ENCODE measurements around the gene HMGXB3.

Gene HMGXB3

GRCh38 chr5:150068961-150069645, 68.6 kb downstream of the HMGXB3 start:
- no peaks in the 10 kb centered on the region for H3K9me3 ChIP-seq (ENCODE audit: control insufficient read depth, insufficient read depth, low read length)
- H3K36me3 ChIP-seq (ENCODE audit: insufficient read depth, low read length) = no peaks in the 10 kb centered on the region
- H3K4me1 ChIP-seq (ENCODE audit: insufficient read depth, low read length) = 0 out of 2 replicates have a peak, but pooled peaks cover 6% of the 10 kb centered on the region
- no peak overlapping the region for H3K9ac ChIP-seq (ENCODE audit: low read depth, low read length)

GRCh38 chr5:150069672-150070627, 69.4 kb downstream of the HMGXB3 start:
- Histone ChIP-seq H3K9me3 (ENCODE audit: control insufficient read depth, insufficient read depth, low read length) (no peaks in the 10 kb centered on the region), H3K4me1 (ENCODE audit: insufficient read depth, low read length) (0 out of 2 replicates have a peak, but pooled peaks cover 6% of the 10 kb centered on the region), H3K9ac (ENCODE audit: low read depth, low read length) (no peak overlapping the region), H3K36me3 (ENCODE audit: insufficient read depth, low read length) (no peaks in the 10 kb centered on the region)

GRCh38 chr5:150070821-150071220, 70.3 kb downstream of the HMGXB3 start:
- Histone ChIP-seq H3K9ac (ENCODE audit: low read depth, low read length) (no peak overlapping the region), H3K36me3 (ENCODE audit: insufficient read depth, low read length) (no peaks in the 10 kb centered on the region), H3K9me3 (ENCODE audit: control insufficient read depth, insufficient read depth, low read length) (no peaks in the 10 kb centered on the region), H3K4me1 (ENCODE audit: insufficient read depth, low read length) (no peaks in the 10 kb centered on the region)

DNA sequence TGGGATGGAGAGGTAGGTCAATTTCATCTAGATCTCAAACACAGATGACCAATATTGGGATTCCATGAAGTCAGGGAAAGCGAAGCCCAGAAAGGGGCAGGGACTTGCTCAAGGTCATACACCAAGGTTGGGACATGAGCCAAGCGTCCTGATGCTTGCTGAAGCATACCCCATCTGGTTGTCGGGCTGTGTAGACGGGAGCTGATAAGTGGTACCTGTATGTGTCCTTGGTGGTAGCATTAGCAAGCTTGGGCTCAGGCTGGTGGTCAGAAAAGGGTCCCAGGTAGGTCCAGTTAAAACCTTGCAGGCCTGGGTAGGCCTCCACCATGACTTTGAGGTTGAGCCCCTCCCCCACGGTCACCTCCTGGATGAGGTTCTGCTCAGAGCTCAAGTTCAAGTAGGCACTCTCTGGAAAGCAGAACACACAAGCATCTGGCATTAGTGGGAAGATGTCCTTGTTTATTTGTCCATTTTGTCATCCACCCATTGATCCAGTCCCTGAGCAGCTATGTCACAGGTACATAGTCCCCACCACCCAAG, 72.6 kb downstream of the HMGXB3 start:
- no peaks in the 10 kb centered on the region for H3K4me1 ChIP-seq (ENCODE audit: insufficient read depth, low read length)
- no peaks in the 10 kb centered on the region for H3K9me3 ChIP-seq (ENCODE audit: control insufficient read depth, insufficient read depth, low read length)
- no peaks in the 10 kb centered on the region for H3K36me3 ChIP-seq (ENCODE audit: insufficient read depth, low read length)
- no peak overlapping the region for H3K9ac ChIP-seq (ENCODE audit: low read depth, low read length)

DNA sequence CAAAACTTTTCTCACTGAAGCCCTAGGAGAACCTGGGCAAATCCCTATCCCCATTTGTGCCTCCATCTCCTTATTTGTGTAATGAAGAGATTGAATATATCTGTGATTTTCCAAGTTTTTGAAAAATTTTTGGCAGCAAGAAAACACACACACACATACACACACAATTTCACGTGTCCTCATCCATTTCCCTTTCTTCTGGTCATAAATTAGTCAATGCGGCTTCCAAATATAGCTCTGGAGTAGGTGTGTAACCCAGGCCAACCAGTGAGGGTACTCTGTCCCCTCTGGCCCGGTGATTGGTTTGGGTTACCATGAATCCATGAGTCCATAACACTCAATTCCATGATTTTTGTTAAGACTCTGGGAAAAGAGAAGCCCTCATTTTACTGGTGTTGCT, 73.1 kb downstream of the HMGXB3 start:
- Histone ChIP-seq H3K9ac (ENCODE audit: low read depth, low read length) (no peak overlapping the region), H3K36me3 (ENCODE audit: insufficient read depth, low read length) (no peaks in the 10 kb centered on the region), H3K9me3 (ENCODE audit: control insufficient read depth, insufficient read depth, low read length) (no peaks in the 10 kb centered on the region), H3K4me1 (ENCODE audit: insufficient read depth, low read length) (no peaks in the 10 kb centered on the region)

- no peaks in the 10 kb centered on the region for H3K4me1 ChIP-seq (ENCODE audit: insufficient read depth, low read length)
- no peak overlapping the region for H3K9ac ChIP-seq (ENCODE audit: low read depth, low read length)
- no peaks in the 10 kb centered on the region for H3K9me3 ChIP-seq (ENCODE audit: control insufficient read depth, insufficient read depth, low read length)
- H3K36me3 ChIP-seq (ENCODE audit: insufficient read depth, low read length) = no peaks in the 10 kb centered on the region
These were observed 74.7 kb downstream of the HMGXB3 start for GRCh38 chr5:150075233-150075632.

GRCh38 chr5:150075806-150076205, 75.3 kb downstream of the HMGXB3 start:
- Histone ChIP-seq H3K36me3 (ENCODE audit: insufficient read depth, low read length) (no peaks in the 10 kb centered on the region), H3K9ac (ENCODE audit: low read depth, low read length) (no peak overlapping the region), H3K9me3 (ENCODE audit: control insufficient read depth, insufficient read depth, low read length) (no peaks in the 10 kb centered on the region), H3K4me1 (ENCODE audit: insufficient read depth, low read length) (no peaks in the 10 kb centered on the region)

DNA sequence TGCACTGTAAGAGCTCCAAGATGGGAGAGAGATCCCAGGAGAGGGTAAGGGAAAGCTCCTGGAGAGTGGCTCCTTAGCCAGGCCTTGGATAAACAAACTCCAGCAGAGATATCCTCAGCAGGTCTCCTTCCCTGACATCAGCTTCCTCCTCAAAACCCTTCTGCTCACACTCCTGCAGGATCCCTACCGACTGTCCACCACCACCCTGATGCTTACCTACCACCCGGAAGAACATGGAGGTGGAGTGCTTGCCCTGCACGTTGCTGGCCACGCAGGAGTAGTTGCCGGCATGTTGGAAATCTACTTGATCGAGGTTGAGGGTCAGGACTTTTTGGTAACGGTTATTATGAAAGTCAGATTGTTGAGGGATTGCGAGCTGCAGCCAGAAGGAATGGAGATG, 76.5 kb downstream of the HMGXB3 start:
- Histone ChIP-seq H3K4me1 (ENCODE audit: insufficient read depth, low read length) (peaks cover 7% of the 10 kb centered on the region), H3K36me3 (ENCODE audit: insufficient read depth, low read length) (no peaks in the 10 kb centered on the region), H3K9ac (ENCODE audit: low read depth, low read length) (no peak overlapping the region), H3K9me3 (ENCODE audit: control insufficient read depth, insufficient read depth, low read length) (no peaks in the 10 kb centered on the region)

- no peak overlapping the region for H3K9ac ChIP-seq (ENCODE audit: low read depth, low read length)
- peaks cover 14% of the 10 kb centered on the region for H3K4me1 ChIP-seq (ENCODE audit: insufficient read depth, low read length)
- no peaks in the 10 kb centered on the region for H3K9me3 ChIP-seq (ENCODE audit: control insufficient read depth, insufficient read depth, low read length)
- no peaks in the 10 kb centered on the region for H3K36me3 ChIP-seq (ENCODE audit: insufficient read depth, low read length)
These were observed 77.7 kb downstream of the HMGXB3 start for GRCh38 chr5:150077996-150078801.

DNA sequence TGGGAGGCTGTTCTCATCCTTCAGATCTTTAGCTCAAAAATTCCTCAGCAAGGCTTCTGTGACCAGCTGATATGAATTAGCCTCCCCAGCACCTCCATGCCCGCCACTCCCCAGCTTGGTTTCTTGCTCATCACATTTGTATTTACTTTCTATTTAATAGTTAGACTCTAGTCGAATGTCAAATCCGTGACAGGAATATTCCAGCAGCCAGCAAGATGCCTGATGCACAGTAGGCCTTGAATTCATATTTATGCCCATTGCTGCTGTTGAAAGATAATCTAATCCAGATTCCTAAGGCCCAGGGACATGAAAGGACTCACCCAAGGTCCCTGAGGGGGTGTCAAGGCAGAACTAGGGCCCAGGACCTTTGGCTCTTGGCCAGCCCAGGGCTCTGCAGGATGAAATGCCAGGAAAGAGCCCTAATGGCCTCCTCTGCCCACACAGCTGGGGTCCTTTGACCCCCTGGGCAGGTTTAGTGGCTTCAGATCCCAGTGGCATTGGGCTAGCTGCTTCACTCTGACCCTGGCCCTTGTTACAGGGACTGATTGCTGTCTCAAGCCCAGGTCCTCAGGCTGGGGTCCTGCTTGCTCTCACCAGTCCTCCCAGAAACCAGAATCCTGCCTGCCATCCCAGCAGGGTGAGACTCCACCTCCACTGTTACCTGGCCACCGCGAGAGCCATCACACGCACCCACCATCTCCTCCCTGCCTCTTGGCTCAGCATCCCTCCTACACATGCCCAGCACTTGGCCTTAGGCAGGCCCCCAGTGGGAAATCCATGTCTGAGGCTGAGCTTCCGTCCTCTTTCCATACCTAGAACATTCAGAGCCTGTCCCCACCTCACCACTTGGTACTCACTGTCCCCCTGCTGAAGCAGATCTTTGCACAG, 78.5 kb downstream of the HMGXB3 start:
- peaks cover 14% of the 10 kb centered on the region for H3K4me1 ChIP-seq (ENCODE audit: insufficient read depth, low read length)
- no peaks in the 10 kb centered on the region for H3K36me3 ChIP-seq (ENCODE audit: insufficient read depth, low read length)

GRCh38 chr5:150079909-150080461, 79.4 kb downstream of the HMGXB3 start:
- Histone ChIP-seq H3K9me3 (ENCODE audit: control insufficient read depth, insufficient read depth, low read length) (no peaks in the 10 kb centered on the region), H3K4me1 (ENCODE audit: insufficient read depth, low read length) (peaks cover 14% of the 10 kb centered on the region), H3K36me3 (ENCODE audit: insufficient read depth, low read length) (no peaks in the 10 kb centered on the region), H3K9ac (ENCODE audit: low read depth, low read length) (no peak overlapping the region)

More for the DNA sequence above, 78.5 kb downstream of the HMGXB3 start:
- Histone ChIP-seq H3K9ac (ENCODE audit: low read depth, low read length) (no peak overlapping the region), H3K9me3 (ENCODE audit: control insufficient read depth, insufficient read depth, low read length) (no peaks in the 10 kb centered on the region)

DNA sequence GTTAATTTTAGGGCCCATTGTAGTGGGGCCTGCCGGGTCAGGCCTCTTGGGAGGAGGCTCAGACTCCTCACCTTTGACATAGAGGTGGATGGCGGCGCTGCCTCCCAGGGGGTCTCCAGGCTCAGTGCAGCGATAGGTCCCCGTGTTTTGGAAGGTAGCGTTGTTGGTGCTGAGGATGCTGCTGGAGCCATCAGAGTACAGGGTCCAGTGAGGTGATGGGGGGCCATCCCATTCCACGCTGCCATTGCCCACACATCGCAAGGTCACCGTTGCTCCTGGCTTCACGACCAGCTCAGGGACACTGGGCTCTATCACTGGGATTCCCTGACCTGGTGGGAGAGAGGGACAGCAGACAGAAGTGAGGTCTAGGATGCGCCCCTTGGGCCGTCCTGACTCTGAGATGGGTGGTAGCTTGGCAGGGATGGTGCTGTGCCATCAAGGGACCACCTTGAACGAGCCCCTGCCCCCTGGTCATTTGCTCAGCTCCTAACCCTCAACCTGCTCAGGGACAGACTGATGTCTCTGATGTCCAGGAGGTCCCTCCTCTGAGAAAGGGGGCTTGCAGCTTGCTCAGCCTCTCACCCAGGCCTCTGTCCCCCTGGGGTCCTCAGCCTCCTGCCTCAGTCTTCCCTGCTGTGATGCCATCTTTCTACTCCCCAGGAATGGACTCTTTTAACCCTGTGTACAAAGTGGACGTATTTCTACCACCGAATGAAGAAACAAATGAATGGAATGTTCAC, 80.3 kb downstream of the HMGXB3 start:
- no peaks in the 10 kb centered on the region for H3K9me3 ChIP-seq (ENCODE audit: control insufficient read depth, insufficient read depth, low read length)
- no peaks in the 10 kb centered on the region for H3K36me3 ChIP-seq (ENCODE audit: insufficient read depth, low read length)
- H3K4me1 ChIP-seq (ENCODE audit: insufficient read depth, low read length) = peaks cover 14% of the 10 kb centered on the region
- H3K9ac ChIP-seq (ENCODE audit: low read depth, low read length) = no peak overlapping the region

Measured in ES-I3 (cell line).